Body of pancreas (tissue), 4 donors: ENCODE results near the gene CYGB. TPM values are rescaled to one million over a fixed set of nuclear protein-coding genes. Genes with fewer than 3 reads are reported as not detected.
A peak's percentile ranks its signal among the peaks of the same experiment; 100 is the strongest.

ENCODE experiments used
- ATAC-seq: fragments of 150-250 bp; one replicate; pipeline ENCODE4 v1.9.1; 2016
- DNase-seq, 4 donors: peaks; one replicate each; pipeline ENCODE4 v3.0.0-alpha.2; 2019
- H3K27ac ChIP-seq, 4 donors: fragments of 200-600 bp; sonication (generic); 1 replicate in 3 of 4; 2 replicates in 1 of 4; pipeline versions ENCODE4 v1.5.1 to v1.6.1; 2016 to 2019; ENCODE audit warnings: mild to moderate bottlenecking in 1 of 4, mixed read lengths in 1 of 4, moderate library complexity in 1 of 4
- H3K27me3 ChIP-seq, 2 donors: fragments of 200-600 bp; sonication (generic); one replicate each; pipeline ENCODE4 v1.6.0; 2016; ENCODE audit warnings: mild to moderate bottlenecking in 1 of 2
- H3K36me3 ChIP-seq, 2 donors: fragments of 200-600 bp; sonication (generic); replicated peaks in 1 of 2; 2 replicates each; pipeline ENCODE4 v1.5.1; 2016; ENCODE audit warnings: low read depth in 2 of 2; ENCODE audit not compliant: insufficient read depth in 1 of 2
- H3K4me1 ChIP-seq: fragments of 200-600 bp; sonication (generic); one replicate; pipeline ENCODE4 v1.6.0; 2016
- H3K4me3 ChIP-seq, 2 donors: fragments of 200-600 bp; sonication (generic); 1 replicate in 1 of 2; 2 replicates in 1 of 2; pipeline ENCODE4 v1.5.1; 2016 to 2019
- H3K9me3 ChIP-seq, 3 donors: fragments of 200-600 bp; sonication (generic); 1 replicate in 2 of 3; 2 replicates in 1 of 3; pipeline ENCODE4 v1.5.1; 2016
- POLR2A ChIP-seq, 3 donors: fragments of 450-650 bp; IDR thresholded peaks; one replicate each; pipeline ENCODE4 v1.6.1; 2016; ENCODE audit warnings: antibody characterized with exemption in 3 of 3, mild to moderate bottlenecking in 2 of 3
- WGBS, 2 donors: methylation state at CpG; one replicate each; pipeline ENCODE4 v1.1.5; 2017; 5-methylcytosine and 5-hydroxymethylcytosine counted together
- intact Hi-C: fragments of 100-400 bp; cut with DNase I; formaldehyde crosslinking; loops from one replicate; pipeline ENCODE4 v1.15.1; 2023
- total RNA-seq, 2 donors: library from RNA; depleted of rRNA; stranded (reverse); fragments of >200 nt; gene quantifications; one replicate each; pipeline ENCODE4 v1.1.0, GENCODE V29; 2016
- TF ChIP-seq, protein P1 (sequence below), 7 experiments: fragments of 450-650 bp in 4 of 7; fragments of 200-600 bp in 3 of 7; sonication (generic) in 3 of 7; IDR thresholded peaks; one replicate each; pipeline ENCODE4 v1.5.1; 2016 to 2019; ENCODE audit warnings: antibody characterized with exemption in 7 of 7

Gene CYGB
- total RNA-seq, 2 donors from 2014 or later = 9.6 to 21.1 TPM

DNA sequence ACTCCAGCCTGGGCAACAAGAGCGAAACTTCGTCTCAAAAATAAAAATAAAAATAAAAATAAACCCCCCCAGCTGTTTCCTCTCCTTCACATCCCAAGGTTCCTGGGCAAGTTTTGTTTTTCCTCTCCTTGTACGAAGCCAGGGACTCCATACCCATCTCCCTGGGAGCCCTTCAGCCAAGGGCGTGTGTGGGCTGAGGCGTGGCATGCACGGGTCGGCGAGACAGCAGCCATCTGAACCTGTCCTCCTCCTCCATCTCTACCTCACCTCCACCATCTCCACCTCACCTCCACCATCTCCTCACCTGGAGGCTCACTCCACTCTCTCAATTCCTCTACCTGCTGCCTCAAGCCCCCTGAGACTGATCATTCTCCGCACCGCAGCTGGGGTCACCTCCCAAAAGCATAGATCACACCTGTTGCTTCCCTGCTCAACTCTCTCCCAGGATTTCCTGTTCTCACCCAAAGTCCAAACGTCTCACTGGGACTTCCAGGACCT, 53.2 kb downstream of the CYGB start:
- Histone ChIP-seq H3K27ac (peak overlapping the region in 1 of 4 donors; percentile 69), H3K9me3 (no peaks in the 10 kb centered on the region), H3K36me3 (peaks cover 0 to 3% of the 10 kb centered on the region in 2 donors), H3K4me1 (no peaks in the 10 kb centered on the region), H3K27me3 (no peaks in the 10 kb centered on the region), H3K4me3 (no peak overlapping the region)
- TF ChIP-seq, protein P1, sequence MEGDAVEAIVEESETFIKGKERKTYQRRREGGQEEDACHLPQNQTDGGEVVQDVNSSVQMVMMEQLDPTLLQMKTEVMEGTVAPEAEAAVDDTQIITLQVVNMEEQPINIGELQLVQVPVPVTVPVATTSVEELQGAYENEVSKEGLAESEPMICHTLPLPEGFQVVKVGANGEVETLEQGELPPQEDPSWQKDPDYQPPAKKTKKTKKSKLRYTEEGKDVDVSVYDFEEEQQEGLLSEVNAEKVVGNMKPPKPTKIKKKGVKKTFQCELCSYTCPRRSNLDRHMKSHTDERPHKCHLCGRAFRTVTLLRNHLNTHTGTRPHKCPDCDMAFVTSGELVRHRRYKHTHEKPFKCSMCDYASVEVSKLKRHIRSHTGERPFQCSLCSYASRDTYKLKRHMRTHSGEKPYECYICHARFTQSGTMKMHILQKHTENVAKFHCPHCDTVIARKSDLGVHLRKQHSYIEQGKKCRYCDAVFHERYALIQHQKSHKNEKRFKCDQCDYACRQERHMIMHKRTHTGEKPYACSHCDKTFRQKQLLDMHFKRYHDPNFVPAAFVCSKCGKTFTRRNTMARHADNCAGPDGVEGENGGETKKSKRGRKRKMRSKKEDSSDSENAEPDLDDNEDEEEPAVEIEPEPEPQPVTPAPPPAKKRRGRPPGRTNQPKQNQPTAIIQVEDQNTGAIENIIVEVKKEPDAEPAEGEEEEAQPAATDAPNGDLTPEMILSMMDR (IDR thresholded peaks at IDR 0.05) = no peak
- TF ChIP-seq POLR2A (IDR thresholded peaks at IDR 0.05) = no peak
- ATAC-seq (no peak), DNase-seq (no peak)
- intact Hi-C loops = no loop called here
- 90% methylated on average over 11 of the region's 11 CpGs for WGBS, 2 donors

DNA sequence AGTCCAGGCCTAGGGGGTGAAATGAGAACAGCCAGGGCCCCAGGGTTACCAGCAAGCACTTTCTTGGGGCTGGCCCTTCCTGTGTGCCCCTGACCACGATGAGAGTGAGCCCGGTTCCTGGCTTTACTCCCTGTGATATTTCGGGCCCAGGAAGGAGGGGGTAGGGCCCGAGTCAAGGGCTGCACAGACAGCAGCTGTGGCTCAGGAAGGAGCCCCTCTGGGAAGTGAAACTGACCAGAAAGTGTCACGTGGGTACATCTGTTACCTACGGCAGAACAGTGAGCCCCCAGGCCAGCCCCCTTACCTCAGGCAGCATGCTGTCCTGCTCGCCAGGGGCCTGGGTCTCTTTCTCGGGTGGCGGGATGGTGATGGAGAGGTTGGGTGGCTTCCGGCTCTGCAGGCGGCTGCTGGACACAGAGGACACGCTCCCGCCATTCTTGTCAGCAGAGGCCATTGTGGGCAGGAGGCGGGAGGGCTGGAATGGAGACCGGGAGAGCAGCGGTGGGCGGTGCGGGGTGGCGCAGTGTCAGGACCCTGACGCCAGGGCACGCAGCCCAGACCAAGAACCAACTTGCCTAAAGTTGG, 56.3 kb downstream of the CYGB start:
- TF ChIP-seq, protein P1 (IDR thresholded peaks at IDR 0.05) = no peak
- TF ChIP-seq POLR2A (IDR thresholded peaks at IDR 0.05) = peak in 1 of 3 donors; percentile 25
- intact Hi-C loops = no loop called here
- no peak for ATAC-seq
- peak in 1 of 4 donors; percentile 57 for DNase-seq
- Histone ChIP-seq H3K4me1 (no peaks in the 10 kb centered on the region), H3K9me3 (no peaks in the 10 kb centered on the region), H3K4me3 (no peak overlapping the region), H3K27ac (peak overlapping the region in 1 of 4 donors; percentile 21), H3K27me3 (no peaks in the 10 kb centered on the region), H3K36me3 (peaks cover 0 to 10% of the 10 kb centered on the region in 2 donors)
- 78 to 93% methylated on average over 6 to 21 of the region's 21 CpGs for WGBS, 2 donors

DNA sequence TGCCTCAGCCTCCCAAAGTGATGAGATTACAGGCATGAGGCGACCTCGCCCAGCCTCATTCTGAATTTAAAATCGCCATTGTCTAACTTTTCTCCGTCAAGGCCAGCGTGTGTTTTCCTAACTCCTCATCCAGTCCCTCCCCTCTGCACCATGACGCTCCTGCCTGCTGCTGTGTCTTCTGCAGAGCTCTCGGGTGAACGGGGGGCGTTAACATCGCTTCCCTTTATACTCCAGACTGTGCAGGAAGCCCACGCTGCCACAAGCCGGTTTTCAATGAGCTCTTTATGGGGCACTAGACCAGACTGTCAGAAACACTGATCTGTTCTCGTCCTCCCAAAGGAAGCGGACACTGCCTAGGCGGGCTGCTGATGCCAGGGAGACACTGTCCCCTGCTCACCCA, 56.9 kb downstream of the CYGB start:
- no peak overlapping the region for H3K4me3 ChIP-seq
- intact Hi-C loops = no loop called here
- H3K9me3 ChIP-seq = no peaks in the 10 kb centered on the region
- no peaks in the 10 kb centered on the region for H3K27me3 ChIP-seq
- DNase-seq = peak in 1 of 4 donors; percentile 27
- no peak for TF ChIP-seq POLR2A (IDR thresholded peaks at IDR 0.05)
- TF ChIP-seq, protein P1 (IDR thresholded peaks at IDR 0.05) = no peak
- H3K36me3 ChIP-seq = peaks cover 0 to 10% of the 10 kb centered on the region in 2 donors
- H3K27ac ChIP-seq = peak overlapping the region in 1 of 4 donors; percentile 21
- H3K4me1 ChIP-seq = no peaks in the 10 kb centered on the region
- no peak for ATAC-seq
- 74 to 84% methylated on average over 12 to 15 of the region's 15 CpGs for WGBS, 2 donors

DNA sequence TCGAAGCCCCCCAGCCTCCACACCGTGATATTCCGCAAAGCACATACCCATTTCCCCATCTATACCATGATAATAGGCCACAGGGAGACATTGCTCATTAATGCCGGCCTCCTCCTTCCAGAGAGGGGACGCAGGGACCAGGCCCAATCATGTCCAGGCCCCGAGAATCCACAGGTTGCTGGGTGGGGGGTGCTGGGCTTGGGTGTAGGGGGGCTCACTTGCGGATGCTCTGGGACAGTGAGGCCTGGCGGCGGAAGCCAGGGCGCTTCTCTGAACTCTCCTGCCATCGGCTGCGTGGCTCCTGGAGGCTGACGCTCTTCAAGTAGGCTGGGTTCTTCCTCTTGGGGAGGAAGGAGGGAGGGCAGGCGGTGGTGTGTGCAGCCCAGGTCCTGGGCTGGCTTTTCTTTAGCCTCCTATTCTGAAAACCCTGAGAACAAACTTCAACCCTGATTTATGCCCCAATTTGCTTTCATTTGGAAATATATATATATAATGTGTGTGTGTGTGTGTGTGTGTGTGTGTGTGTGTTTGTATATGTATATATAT, 57.9 kb downstream of the CYGB start:
- WGBS, 2 donors = 85 to 95% methylated on average over 7 to 14 of the region's 14 CpGs
- Histone ChIP-seq H3K27me3 (no peaks in the 10 kb centered on the region), H3K27ac (no peak overlapping the region), H3K4me1 (no peaks in the 10 kb centered on the region), H3K4me3 (no peak overlapping the region), H3K9me3 (no peaks in the 10 kb centered on the region), H3K36me3 (peaks cover 0 to 11% of the 10 kb centered on the region in 2 donors)
- intact Hi-C loops = no loop called here
- TF ChIP-seq POLR2A (IDR thresholded peaks at IDR 0.05) = no peak
- TF ChIP-seq, protein P1 (IDR thresholded peaks at IDR 0.05) = no peak
- ATAC-seq (no peak), DNase-seq (no peak)
